DND-41 (cell line): ENCODE results near the gene WDR77.
A peak's percentile ranks its signal among the peaks of the same experiment; 100 is the strongest.

Source experiments
- ATAC-seq: fragments of 200-7000 bp; cut with Tn5 transposase; 3 replicates; pipeline ENCODE4 v1.9.1; 2021; ENCODE audit warnings: low read depth; ENCODE audit not compliant: insufficient read depth
- DNase-seq: peaks from one replicate; pipeline ENCODE4 v3.0.0-alpha.2; 2020
- H2AFZ ChIP-seq: 2 replicates; pipeline ENCODE4 v1.6.0; 2012; ENCODE audit warnings: low read depth, low read length
- H3K27ac ChIP-seq: 2 replicates; pipeline ENCODE4 v1.5.1; 2012; ENCODE audit warnings: low read length, inconsistent platforms
- H3K27me3 ChIP-seq: fragments of 200-600 bp; sonication (generic); 2 replicates; pipeline ENCODE4 v1.6.0; 2012; ENCODE audit warnings: low read length, mild to moderate bottlenecking, inconsistent platforms; ENCODE audit not compliant: insufficient read depth, poor library complexity
- H3K36me3 ChIP-seq: 2 replicates; pipeline ENCODE4 v1.5.1; 2012; ENCODE audit warnings: low read length, inconsistent platforms; ENCODE audit not compliant: insufficient read depth
- H3K4me1 ChIP-seq: 2 replicates; pipeline ENCODE4 v1.5.1; 2012; ENCODE audit warnings: mild to moderate bottlenecking, low read length; ENCODE audit not compliant: insufficient read depth
- H3K4me2 ChIP-seq: 2 replicates; pipeline ENCODE4 v1.6.0; 2012; ENCODE audit warnings: mild to moderate bottlenecking, moderate library complexity, low read length, inconsistent platforms; ENCODE audit not compliant: insufficient read depth
- H3K4me3 ChIP-seq, 2 experiments: fragments of 200-600 bp in 1 of 2; shearing (Covaris generic) in 1 of 2; 2 replicates each; pipeline ENCODE4 v1.5.1; 2012 to 2016; ENCODE audit warnings: inconsistent platforms in 2 of 2, low read length in 2 of 2, mild to moderate bottlenecking in 2 of 2, low read depth in 1 of 2, moderate library complexity in 1 of 2
- H3K79me2 ChIP-seq: 2 replicates; pipeline ENCODE4 v1.6.0; 2012; ENCODE audit warnings: low read length, inconsistent platforms; ENCODE audit not compliant: insufficient read depth
- H3K9ac ChIP-seq: 2 replicates; pipeline ENCODE4 v1.6.0; 2012; ENCODE audit warnings: low read depth, mild to moderate bottlenecking, inconsistent platforms, low read length, moderate library complexity
- H3K9me3 ChIP-seq: 2 replicates; pipeline ENCODE4 v1.5.1; 2012; ENCODE audit warnings: low read length, moderate library complexity, mild to moderate bottlenecking, inconsistent platforms; ENCODE audit not compliant: insufficient read depth, severe bottlenecking
- H4K20me1 ChIP-seq: 2 replicates; pipeline ENCODE4 v1.6.0; 2012; ENCODE audit warnings: low read length; ENCODE audit not compliant: insufficient read depth
- EZH2 ChIP-seq: IDR thresholded peaks from 3 replicates; pipeline ENCODE4 v1.6.1; 2012; ENCODE audit warnings: borderline replicate concordance, low read depth, mild to moderate bottlenecking, moderate library complexity, low read length, inconsistent platforms; ENCODE audit not compliant: severe bottlenecking
- TF ChIP-seq, protein P1 (sequence below): IDR thresholded peaks from 2 replicates; pipeline ENCODE4 v1.5.1; 2012; ENCODE audit warnings: borderline replicate concordance, low read length, moderate library complexity, mild to moderate bottlenecking; ENCODE audit not compliant: poor library complexity, severe bottlenecking; ENCODE audit errors: extremely low read depth

Gene WDR77

DNA sequence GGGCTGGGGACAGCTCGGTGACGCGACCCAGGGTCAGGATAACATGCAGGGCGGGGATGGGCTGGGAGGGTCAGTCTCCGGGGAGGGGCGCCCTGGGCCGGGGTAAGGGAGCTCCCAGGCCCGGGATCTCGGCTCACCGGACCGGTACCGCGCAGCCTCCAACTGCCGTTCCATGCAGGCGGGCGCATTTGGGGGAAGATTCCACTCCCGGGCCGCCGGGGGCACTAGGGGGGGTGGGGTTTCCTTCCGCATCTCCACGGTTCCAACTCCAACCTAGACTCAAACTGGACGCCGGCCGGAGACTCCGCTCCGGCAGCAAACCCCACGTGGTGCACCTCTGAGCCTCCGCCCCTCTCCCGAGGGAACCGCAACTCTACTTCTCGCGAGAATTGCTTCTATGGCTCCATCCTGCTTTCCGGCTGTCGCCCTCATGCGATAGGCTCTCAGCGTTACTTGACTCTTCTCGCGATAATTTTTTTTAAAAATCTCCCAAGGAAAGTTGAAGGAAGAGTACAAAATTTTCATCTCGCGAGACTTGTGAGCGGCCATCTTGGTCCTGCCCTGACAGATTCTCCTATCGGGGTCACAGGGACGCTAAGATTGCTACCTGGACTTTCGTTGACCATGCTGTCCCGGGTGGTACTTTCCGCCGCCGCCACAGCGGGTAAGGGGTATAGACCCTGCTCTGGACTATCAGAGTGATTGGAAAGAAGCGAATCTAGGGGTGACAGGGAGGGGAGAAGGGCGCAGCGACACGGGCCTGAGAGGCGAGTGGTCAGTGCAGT is at the start of gene WDR77, which contains the start of gene ATP5PB:
Gene WDR77 (minus strand): TSS at position 339 of the 785 bp plus-strand sequence. CDS start 87 bp downstream, at position 252.
Gene ATP5PB (plus strand): TSS at position 547 of the 785 bp plus-strand sequence. CDS start 78 bp downstream, at position 625.
- Histone ChIP-seq H3K9me3 (no peaks in the 10 kb centered on the region), H2AFZ (peak within 1 kb of the TSS; percentile 100), H3K9ac (peak within 1 kb of the TSS; percentile 96), H3K4me1 (peaks cover 60% of the 10 kb centered on the region), H3K4me2 (peak within 1 kb of the TSS; percentile 87), H3K4me3 (peak within 1 kb of the TSS; percentile 97 to 98), H3K36me3 (peaks cover 61% of the 10 kb centered on the region), H3K27ac (peak within 1 kb of the TSS; percentile 98), H3K79me2 (peaks cover 94% of the 10 kb centered on the region), H3K27me3 (no peaks in the 10 kb centered on the region), H4K20me1 (peaks cover 8% of the 10 kb centered on the region; the same call in 1 of the 2 replicates)
- DNase-seq (peak; percentile 95), ATAC-seq (peak; percentile 95)
- TF ChIP-seq, protein P1, sequence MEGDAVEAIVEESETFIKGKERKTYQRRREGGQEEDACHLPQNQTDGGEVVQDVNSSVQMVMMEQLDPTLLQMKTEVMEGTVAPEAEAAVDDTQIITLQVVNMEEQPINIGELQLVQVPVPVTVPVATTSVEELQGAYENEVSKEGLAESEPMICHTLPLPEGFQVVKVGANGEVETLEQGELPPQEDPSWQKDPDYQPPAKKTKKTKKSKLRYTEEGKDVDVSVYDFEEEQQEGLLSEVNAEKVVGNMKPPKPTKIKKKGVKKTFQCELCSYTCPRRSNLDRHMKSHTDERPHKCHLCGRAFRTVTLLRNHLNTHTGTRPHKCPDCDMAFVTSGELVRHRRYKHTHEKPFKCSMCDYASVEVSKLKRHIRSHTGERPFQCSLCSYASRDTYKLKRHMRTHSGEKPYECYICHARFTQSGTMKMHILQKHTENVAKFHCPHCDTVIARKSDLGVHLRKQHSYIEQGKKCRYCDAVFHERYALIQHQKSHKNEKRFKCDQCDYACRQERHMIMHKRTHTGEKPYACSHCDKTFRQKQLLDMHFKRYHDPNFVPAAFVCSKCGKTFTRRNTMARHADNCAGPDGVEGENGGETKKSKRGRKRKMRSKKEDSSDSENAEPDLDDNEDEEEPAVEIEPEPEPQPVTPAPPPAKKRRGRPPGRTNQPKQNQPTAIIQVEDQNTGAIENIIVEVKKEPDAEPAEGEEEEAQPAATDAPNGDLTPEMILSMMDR = no peak
- no peak for TF ChIP-seq EZH2

DNA sequence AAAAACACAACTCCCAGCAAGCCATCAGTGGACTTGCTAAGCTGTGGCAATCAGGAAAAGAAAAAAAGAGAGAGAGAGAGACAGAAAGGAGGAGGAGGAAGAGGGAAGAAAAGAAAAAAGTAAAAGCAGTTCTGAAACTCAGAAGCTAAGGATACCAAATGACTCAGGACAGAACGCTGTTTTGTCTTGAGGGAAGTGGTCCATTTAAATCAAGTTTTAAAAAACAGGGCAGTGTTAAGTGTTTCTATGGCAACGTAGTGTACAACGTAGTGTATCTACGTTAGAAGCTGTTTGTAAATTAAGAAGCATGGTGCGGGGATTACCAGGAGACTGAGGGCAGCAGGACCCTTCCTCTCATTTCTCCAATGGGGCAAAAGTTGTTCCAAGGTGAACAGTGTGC is 48.5 kb upstream of the WDR77 start:
- Histone ChIP-seq H3K4me2 (no peak overlapping the region), H3K79me2 (no peaks in the 10 kb centered on the region), H4K20me1 (no peaks in the 10 kb centered on the region), H3K9me3 (no peaks in the 10 kb centered on the region), H3K36me3 (no peaks in the 10 kb centered on the region), H3K4me1 (0 out of 2 replicates have a peak, but pooled peaks cover under 1% of the 10 kb centered on the region), H3K27me3 (no peaks in the 10 kb centered on the region), H3K4me3 (no peak overlapping the region), H3K9ac (no peak overlapping the region), H3K27ac (no peak overlapping the region), H2AFZ (no peak overlapping the region)
- no peak for ATAC-seq
- TF ChIP-seq, protein P1 = no peak
- TF ChIP-seq EZH2 = no peak
- no peak for DNase-seq

DNA sequence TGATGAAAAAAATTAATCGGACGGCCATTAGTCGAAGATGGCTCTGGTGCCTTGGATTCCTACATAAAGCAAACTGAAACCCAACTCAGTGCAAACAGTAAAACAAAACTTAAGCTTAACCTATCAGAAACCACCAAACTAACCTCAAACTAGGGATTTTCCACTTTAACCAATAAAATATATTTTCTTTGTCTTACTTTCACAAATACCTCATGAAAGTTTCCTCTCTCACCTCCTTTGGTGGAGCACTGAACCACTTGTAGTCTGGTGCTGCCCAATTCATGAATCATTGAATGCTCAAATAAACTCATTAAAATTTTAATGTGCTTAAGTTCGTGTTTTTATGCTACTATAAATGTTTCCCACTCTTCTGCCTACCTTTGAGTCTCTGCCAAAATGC is 47.3 kb upstream of the WDR77 start:
- Histone ChIP-seq H3K9me3 (no peaks in the 10 kb centered on the region), H3K4me2 (no peak overlapping the region), H3K4me3 (no peak overlapping the region), H3K27ac (no peak overlapping the region), H3K4me1 (no peaks in the 10 kb centered on the region), H3K36me3 (no peaks in the 10 kb centered on the region), H3K27me3 (no peaks in the 10 kb centered on the region), H3K9ac (no peak overlapping the region), H4K20me1 (no peaks in the 10 kb centered on the region), H2AFZ (no peak overlapping the region), H3K79me2 (no peaks in the 10 kb centered on the region)
- DNase-seq = no peak
- ATAC-seq = no peak
- no peak for TF ChIP-seq EZH2
- TF ChIP-seq, protein P1 = no peak

DNA sequence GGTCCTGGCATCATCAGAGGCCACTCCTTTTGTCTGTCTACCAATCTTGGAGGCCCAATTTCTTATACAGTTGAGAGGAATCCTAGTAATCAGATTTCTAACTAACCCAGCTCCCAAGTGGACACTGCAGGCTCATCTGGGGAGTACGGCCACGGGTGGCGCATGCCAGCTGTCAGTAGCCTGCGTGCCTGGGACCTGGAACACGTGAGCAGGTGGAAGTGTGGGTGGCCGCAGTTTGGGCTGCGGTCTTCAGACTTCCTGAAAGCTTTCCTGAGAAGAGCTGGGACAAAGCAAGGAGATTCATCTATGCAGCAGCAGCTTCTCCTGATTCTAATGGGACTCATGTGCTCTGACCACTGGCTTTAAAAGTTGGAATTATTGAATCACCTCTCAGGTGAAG is 42.0 kb upstream of the WDR77 start:
- ATAC-seq (no peak), DNase-seq (no peak)
- H3K27me3 ChIP-seq = no peaks in the 10 kb centered on the region
- no peaks in the 10 kb centered on the region for H3K36me3 ChIP-seq
- TF ChIP-seq EZH2 = no peak
- TF ChIP-seq, protein P1 = no peak
- no peaks in the 10 kb centered on the region for H4K20me1 ChIP-seq
- no peaks in the 10 kb centered on the region for H3K79me2 ChIP-seq
- no peak overlapping the region for H3K4me3 ChIP-seq
- no peak overlapping the region for H3K27ac ChIP-seq
- no peak overlapping the region for H2AFZ ChIP-seq
- H3K9me3 ChIP-seq = no peaks in the 10 kb centered on the region
- H3K9ac ChIP-seq = no peak overlapping the region
- H3K4me1 ChIP-seq = no peaks in the 10 kb centered on the region
- no peak overlapping the region for H3K4me2 ChIP-seq
